RWPE1 (cell line): ENCODE measurements around the gene EPHB1.

Experiments used
- CTCF ChIA-PET: fragments of 350-600 bp; sonication (Branson Sonifier 250); formaldehyde crosslinking; extraction: SDS; loops from one replicate; lab custom pipeline; 2021; lab: Yijun Ruan, JAX
- POLR2A ChIA-PET: fragments of 400-600 bp; formaldehyde crosslinking; extraction: SDS; loops from one replicate; lab custom pipeline; 2020; ENCODE audit warnings: antibody characterized with exemption; ENCODE audit not compliant: low non-redundant PET; lab: Yijun Ruan, JAX
- DNase-seq: peaks from one replicate; pipeline ENCODE4 v3.0.0; 2012; ENCODE audit warnings: low spot score
- H3K27ac ChIP-seq: fragments of 450-650 bp; 2 replicates; pipeline ENCODE4 v1.5.1; 2017
- TF ChIP-seq, protein P1 (sequence below): fragments of 450-650 bp; conservative IDR thresholded peaks from 2 replicates; pipeline ENCODE4 v1.5.1; 2017; ENCODE audit warnings: low read depth, mild to moderate bottlenecking

Gene EPHB1

GRCh38 chr3:134887536-134887935 lies 92.5 kb downstream of the EPHB1 start:
- H3K27ac ChIP-seq: no peak overlapping the region
- TF ChIP-seq, protein P1, sequence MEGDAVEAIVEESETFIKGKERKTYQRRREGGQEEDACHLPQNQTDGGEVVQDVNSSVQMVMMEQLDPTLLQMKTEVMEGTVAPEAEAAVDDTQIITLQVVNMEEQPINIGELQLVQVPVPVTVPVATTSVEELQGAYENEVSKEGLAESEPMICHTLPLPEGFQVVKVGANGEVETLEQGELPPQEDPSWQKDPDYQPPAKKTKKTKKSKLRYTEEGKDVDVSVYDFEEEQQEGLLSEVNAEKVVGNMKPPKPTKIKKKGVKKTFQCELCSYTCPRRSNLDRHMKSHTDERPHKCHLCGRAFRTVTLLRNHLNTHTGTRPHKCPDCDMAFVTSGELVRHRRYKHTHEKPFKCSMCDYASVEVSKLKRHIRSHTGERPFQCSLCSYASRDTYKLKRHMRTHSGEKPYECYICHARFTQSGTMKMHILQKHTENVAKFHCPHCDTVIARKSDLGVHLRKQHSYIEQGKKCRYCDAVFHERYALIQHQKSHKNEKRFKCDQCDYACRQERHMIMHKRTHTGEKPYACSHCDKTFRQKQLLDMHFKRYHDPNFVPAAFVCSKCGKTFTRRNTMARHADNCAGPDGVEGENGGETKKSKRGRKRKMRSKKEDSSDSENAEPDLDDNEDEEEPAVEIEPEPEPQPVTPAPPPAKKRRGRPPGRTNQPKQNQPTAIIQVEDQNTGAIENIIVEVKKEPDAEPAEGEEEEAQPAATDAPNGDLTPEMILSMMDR: no peak
- POLR2A ChIA-PET: no interaction called here
- CTCF ChIA-PET: no interaction called here
- no peak for DNase-seq

DNA sequence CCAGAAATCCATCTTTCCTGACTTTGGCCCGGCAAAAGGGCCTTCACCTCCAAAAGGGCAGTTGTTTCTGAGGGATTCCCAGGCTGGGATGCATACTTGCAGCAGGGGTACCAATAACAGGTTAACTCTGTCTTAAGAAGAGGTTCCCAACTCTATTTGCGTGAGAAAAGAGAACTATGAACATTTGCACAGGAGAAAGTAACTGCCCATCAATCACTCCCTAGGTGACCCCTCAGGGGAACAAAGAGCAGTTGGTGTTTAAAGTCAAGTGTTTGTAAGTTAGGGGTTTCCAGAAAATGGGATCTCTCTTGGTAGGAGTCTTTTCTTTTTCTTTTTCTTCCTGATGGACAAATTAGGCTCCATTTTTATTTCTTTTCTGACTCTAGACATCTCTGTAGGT lies 97.3 kb downstream of the EPHB1 start:
- no peak overlapping the region for H3K27ac ChIP-seq
- ChIA-PET CTCF (no interaction called here), POLR2A (no interaction called here)
- TF ChIP-seq, protein P1: no peak
- no peak for DNase-seq

- no peak for DNase-seq
Measured at GRCh38 chr3:134892761-134893160, 97.7 kb downstream of the EPHB1 start.

GRCh38 chr3:134894533-134894932 lies 99.5 kb downstream of the EPHB1 start:
- POLR2A ChIA-PET: no interaction called here
- DNase-seq: no peak
- no peak overlapping the region for H3K27ac ChIP-seq
- TF ChIP-seq, protein P1: no peak
- CTCF ChIA-PET: no interaction called here

More at GRCh38 chr3:134892761-134893160, 97.7 kb downstream of the EPHB1 start:
- TF ChIP-seq, protein P1: no peak
- ChIA-PET CTCF (no interaction called here), POLR2A (no interaction called here)
- H3K27ac ChIP-seq: no peak overlapping the region

DNA sequence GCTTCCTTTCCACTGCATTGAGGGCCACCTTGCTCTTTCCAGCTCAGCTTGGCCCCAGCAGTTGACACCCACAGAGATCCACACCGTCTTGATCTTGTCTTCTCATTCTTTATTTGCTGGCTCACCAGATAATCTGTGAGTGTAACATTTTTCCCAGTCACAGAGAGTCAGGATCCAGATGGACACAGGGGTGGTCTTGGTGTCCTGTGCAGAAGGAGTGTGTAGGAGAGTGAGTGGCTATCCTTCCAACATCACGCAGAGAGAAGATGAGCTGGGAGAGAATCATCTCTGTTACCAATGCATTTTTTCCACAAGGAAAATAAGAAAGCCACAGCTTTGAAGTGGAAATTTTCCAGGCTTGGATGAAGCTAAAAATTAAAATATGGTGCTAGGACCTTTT lies 100.1 kb downstream of the EPHB1 start:
- ChIA-PET CTCF (interaction anchor here (0.7 kb wide), 1 partner anchor 83 kb away, joined by 3 read pairs; no protein-coding TSS in a partner anchor), POLR2A (no interaction called here)
- TF ChIP-seq, protein P1: no peak
- no peak overlapping the region for H3K27ac ChIP-seq
- no peak for DNase-seq

- POLR2A ChIA-PET: no interaction called here
- H3K27ac ChIP-seq: no peak overlapping the region
- no peak for DNase-seq
- CTCF ChIA-PET: no interaction called here
- TF ChIP-seq, protein P1: no peak
Measured at GRCh38 chr3:134896141-134896540, 101.1 kb downstream of the EPHB1 start.

DNA sequence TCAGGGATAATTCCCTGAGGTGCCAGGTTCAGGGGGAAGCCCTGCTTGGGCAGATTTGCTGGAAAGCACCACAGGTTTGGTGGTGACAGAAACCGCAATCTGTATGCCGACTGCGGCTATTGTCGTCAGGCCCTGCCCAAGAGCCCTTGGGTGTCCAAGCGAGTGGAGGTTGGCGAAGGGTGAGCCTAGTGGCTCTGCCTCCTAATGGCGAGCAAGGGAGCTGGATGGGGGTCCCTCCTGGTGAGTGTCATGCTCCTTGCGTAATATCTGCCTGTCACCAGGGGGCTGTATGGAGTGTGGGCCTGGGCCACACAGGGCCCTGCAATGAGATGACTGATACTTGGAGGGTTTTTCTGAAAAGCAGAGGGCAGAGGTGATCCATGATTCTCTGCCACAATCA lies 101.6 kb downstream of the EPHB1 start:
- CTCF ChIA-PET: no interaction called here
- POLR2A ChIA-PET: no interaction called here
- no peak overlapping the region for H3K27ac ChIP-seq
- DNase-seq: no peak
- TF ChIP-seq, protein P1: no peak
